IPS DF 6.9 (cell line): ENCODE measurements around the gene ATP11A.
"Not testable (repeated sequence)": the region's sequence is repeated elsewhere in the genome, so short reads cannot be mapped to it uniquely, and the experiment has no call there.

Source experiments
- DNase-seq: peaks from one replicate; pipeline ENCODE4 v3.0.0-alpha.2; 2013; ENCODE audit warnings: low read depth, low spot score
- H3K27ac ChIP-seq: one replicate; pipeline ENCODE4 v1.5.1; 2013; ENCODE audit warnings: low read length, control low read depth
- H3K27me3 ChIP-seq: 2 replicates; pipeline ENCODE4 v1.6.1; 2013; ENCODE audit warnings: mild to moderate bottlenecking, low read length; ENCODE audit not compliant: control insufficient read depth, insufficient read depth
- H3K36me3 ChIP-seq: 2 replicates; pipeline ENCODE4 v1.6.1; 2013; ENCODE audit warnings: low read length; ENCODE audit not compliant: control insufficient read depth, insufficient read depth
- H3K4me1 ChIP-seq: 2 replicates; pipeline ENCODE4 v1.6.1; 2013; ENCODE audit warnings: low read length; ENCODE audit not compliant: control insufficient read depth, insufficient read depth
- H3K4me3 ChIP-seq: 2 replicates; pipeline ENCODE4 v1.5.1; 2013; ENCODE audit warnings: mild to moderate bottlenecking, low read length
- H3K9me3 ChIP-seq: 2 replicates; pipeline ENCODE4 v1.6.1; 2013; ENCODE audit warnings: low read length, inconsistent platforms; ENCODE audit not compliant: control insufficient read depth, insufficient read depth
- WGBS: extraction: QIAGEN DNeasy Blood & Tissue Kit; methylation state at CpG from one replicate; pipeline ENCODE4 v1.1.7; 2013; ENCODE audit warnings: mixed read lengths, missing lambda C conversion rate; ENCODE audit not compliant: insufficient read length, insufficient coverage; 5-methylcytosine and 5-hydroxymethylcytosine counted together

The ATP11A gene

DNA sequence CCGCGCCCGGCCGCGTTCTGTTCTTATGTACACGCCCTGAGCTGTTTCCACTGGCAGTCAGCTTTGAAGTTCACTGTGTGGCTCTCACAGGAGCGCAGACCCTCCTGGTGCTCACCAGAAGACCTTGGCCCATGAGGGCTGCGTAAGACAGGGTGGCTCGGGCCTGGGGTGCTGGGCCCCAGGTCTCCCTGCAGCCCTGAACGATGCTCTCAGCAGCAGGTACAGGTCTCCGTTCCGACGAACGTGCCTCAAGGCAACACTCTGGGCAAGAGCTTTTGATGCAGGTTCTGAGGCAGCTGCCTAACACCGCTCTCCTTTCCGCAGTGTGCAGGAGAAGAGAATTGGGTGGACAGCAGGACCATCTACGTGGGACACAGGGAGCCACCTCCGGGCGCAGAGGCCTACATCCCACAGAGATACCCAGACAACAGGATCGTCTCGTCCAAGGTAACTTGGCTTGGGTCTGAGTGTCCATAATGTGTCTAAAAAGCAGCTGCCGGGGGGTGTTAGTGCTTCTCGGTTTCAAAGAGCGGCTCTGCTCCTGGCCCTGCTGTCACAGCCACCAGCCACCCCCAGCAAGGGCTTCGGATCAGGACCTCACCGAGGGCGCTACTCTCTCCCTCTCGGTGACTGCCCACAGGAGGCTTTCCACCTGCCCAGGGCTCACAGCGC is 95.1 kb downstream of the ATP11A start:
- Histone ChIP-seq H3K27ac (no peak overlapping the region), H3K27me3 (no peaks in the 10 kb centered on the region), H3K4me3 (no peak overlapping the region), H3K36me3 (peaks cover 9% of the 10 kb centered on the region; the same call in 1 of the 2 replicates), H3K9me3 (no peaks in the 10 kb centered on the region), H3K4me1 (peaks cover 4% of the 10 kb centered on the region)
- DNase-seq = no peak
- no CpG with 5 or more reads among the region's 29 CpGs for WGBS

DNA sequence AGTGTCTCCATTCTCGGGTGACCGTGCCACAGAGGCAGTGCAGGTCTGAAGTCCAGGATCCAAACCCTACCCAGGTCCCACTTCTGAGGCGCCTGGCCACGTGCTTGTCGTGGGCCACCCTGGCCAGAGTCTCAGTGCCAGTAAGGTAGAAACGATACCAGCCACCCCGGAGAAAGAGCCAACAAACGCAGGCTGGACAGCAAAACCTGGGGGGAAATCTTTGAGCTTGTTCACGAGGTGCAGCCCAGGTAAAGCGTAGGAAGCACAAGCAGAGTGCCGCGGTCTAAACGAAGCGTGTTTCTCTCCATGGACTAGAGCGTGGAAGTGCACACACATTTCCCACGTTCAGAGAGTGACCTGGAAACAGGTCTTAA is 95.6 kb downstream of the ATP11A start:
- H3K27me3 ChIP-seq = no peaks in the 10 kb centered on the region
- no peak overlapping the region for H3K27ac ChIP-seq
- H3K4me3 ChIP-seq = no peak overlapping the region
- no peaks in the 10 kb centered on the region for H3K9me3 ChIP-seq
- DNase-seq = no peak
- H3K4me1 ChIP-seq = peaks cover 1% of the 10 kb centered on the region; the same call in 1 of the 2 replicates
- peaks cover 9% of the 10 kb centered on the region; the same call in 1 of the 2 replicates for H3K36me3 ChIP-seq
- no CpG with 5 or more reads among the region's 16 CpGs for WGBS

DNA sequence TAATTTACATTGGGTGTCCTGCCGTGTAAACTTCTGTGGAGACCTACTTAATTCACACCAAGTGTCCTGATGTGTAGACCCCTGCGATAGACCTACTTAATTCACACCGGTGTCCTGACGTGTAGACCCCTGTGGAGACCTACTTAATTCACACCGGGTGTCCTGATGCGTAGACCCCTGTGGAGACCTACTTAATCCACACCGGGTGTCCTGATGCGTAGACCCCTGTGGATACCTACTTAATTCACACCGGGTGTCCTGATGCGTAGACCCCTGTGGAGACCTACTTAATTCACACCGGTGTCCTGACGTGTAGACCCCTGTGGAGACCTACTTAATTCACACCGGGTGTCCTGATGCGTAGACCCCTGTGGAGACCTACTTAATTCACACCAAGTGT is 97.0 kb downstream of the ATP11A start:
- WGBS = no CpG with 5 or more reads among the region's 14 CpGs
- H3K4me1 ChIP-seq, H3K27me3 ChIP-seq, H3K36me3 ChIP-seq, DNase-seq, H3K27ac ChIP-seq, H3K9me3 ChIP-seq, H3K4me3 ChIP-seq: not testable (repeated sequence)

DNA sequence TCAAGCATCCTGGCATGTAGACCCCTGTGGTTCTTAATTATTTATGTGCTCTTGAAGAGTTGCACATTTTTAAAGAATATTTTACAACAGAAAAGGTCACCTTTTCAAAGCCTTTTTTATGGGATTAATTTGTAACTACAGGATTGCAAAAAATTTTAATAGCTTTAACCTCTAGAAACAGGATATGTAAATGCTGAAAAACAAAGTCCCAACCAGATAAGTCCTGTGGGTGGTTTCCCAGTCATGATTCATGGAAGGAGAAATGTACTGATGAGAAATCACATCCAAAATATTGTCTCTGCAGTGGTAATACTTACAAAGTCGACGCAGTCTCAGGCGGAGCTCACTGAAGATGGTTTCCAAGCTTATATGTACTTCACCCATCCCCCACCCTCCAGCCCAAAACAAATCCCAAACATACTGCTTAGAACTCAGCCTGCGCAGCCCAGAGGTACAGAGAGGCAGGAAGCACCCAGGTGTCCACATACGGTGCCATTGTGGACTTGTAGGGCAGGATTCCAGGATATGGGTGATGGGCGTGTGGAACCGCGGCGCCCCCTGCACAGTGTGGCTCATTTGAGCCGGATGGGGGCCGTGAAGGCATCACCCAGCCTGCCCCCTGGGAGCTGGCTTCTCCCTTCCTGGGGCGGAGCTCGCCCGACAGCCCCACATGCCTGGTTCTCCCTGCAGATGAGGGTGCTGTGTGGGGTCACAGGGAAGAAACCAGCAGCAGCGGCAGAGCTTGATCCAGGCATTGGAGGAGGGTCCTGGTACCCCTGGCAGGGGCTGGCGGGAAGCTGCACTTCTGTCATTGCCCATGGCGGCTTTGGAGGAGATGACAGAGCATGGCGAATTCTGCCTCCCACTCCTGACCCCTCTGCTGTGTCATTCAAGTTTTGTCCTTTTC is 101.2 kb downstream of the ATP11A start:
- DNase-seq = no peak
- no peaks in the 10 kb centered on the region for H3K9me3 ChIP-seq
- WGBS = no CpG with 5 or more reads among the region's 18 CpGs
- H3K27me3 ChIP-seq = no peaks in the 10 kb centered on the region
- H3K27ac ChIP-seq = no peak overlapping the region
- H3K36me3 ChIP-seq = peaks cover 6% of the 10 kb centered on the region; the same call in 1 of the 2 replicates
- H3K4me3 ChIP-seq = no peak overlapping the region
- peaks cover 3% of the 10 kb centered on the region for H3K4me1 ChIP-seq

DNA sequence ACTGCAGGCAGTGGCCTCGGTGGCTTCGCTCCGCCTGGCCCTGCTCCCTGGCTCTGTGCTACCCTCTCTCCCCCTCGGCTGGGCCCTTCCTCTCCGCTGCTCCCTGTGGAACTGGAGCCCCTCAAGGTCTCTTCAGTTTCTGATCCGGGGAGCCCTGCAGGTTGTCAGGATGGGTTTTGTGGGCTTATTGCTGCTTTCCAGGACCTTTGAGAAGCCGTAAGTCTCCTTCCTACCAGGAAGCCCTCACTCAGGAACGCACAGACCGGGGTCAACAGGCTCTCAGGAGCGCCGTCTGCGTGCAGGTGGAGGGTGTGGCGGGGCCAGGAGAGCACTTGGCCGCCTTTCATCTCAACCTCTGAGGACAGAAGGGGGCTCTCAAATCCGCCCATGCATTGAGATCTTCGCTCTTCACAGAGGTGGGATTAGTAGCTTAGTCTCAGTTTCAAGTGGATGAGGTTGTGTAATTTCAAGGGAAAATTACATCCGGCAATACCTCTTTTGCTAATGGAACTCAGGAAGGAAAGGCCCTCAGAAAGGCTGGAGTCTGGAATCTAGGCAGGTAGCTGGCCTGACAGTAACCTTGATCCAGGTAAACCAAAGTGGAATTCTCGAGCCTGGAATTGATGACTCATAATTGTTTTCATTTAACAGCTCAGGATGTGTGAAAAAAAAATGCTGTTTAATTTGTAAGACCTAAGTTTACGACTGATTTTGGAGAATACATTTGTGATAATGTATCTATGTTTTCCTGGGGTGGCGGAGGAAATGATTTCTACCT is 102.0 kb downstream of the ATP11A start:
- H3K9me3 ChIP-seq = no peaks in the 10 kb centered on the region

DNA sequence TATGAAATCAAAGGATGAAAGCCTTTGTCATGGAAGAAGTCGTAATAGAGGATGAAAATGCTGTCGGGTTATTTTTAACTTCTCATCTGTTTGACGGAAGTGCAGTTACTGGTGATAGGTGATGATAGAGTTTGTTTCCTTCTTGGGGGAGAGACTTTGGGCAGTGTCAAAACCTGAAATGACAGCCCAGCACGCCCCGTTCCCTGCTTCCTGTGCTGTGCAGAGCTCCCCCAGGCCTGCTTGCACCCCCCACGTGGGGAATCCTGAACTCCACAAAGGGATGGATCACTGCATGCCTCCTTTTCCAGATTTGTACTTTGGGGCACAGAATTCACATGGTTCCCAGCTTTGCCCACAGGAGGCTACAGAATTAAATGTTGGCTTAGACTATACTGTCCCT is 102.7 kb downstream of the ATP11A start:
- WGBS = no CpG with 5 or more reads among the region's 6 CpGs
- Histone ChIP-seq H3K4me3 (no peak overlapping the region), H3K27me3 (no peaks in the 10 kb centered on the region), H3K9me3 (no peaks in the 10 kb centered on the region), H3K4me1 (peaks cover 3% of the 10 kb centered on the region), H3K36me3 (peaks cover 4% of the 10 kb centered on the region; the same call in 1 of the 2 replicates), H3K27ac (no peak overlapping the region)
- DNase-seq = no peak

More for the DNA sequence above, 102.0 kb downstream of the ATP11A start:
- Histone ChIP-seq H3K27ac (no peak overlapping the region), H3K27me3 (no peaks in the 10 kb centered on the region), H3K4me1 (peaks cover 3% of the 10 kb centered on the region), H3K4me3 (no peak overlapping the region), H3K36me3 (peaks cover 4% of the 10 kb centered on the region; the same call in 1 of the 2 replicates)
- DNase-seq = no peak
- no CpG with 5 or more reads among the region's 20 CpGs for WGBS

DNA sequence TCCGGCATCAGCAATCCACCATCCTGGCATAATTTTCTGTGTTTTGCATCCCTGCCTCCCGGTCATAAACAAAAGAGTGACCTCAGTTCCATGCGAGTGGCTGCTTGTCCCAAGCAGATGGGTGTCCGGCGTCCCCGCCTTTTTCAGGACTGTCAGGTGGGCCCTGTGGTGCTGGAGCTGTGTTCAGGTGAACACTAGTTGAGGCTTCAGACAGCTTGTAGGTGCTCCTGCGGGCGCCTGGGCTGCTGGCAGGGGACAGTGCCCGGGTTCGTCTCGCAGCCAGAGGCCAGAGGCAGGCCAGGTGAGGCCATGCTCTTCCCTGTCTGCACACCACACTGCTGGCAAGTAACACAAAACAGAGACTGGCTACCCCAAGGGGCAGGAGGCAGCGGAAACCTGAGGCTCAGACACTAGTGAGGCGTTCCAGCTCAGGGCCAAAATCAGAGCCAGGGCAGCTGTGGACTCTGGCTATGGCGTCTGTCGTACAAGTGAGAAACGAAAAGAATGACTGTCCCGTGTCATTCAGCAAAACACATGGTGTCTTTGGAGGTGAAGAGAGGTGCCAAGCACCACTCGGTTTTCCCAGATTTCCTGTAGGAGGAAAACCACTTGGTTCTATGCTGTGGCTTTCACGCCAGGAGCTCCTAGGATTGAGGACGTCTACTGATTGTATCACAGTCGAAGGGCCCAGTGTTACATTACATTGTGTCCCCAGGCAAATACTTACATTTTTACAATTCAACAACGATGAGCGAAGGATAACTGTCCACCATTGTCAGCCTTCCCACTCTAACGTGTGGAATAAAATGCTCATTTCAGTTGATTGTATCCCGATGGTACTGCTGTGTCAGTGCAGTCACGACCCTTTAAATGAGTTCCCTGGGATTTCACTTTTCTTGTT is 104.0 kb downstream of the ATP11A start:
- H3K4me1 ChIP-seq = peaks cover 3% of the 10 kb centered on the region
- no peaks in the 10 kb centered on the region for H3K27me3 ChIP-seq
- no peak overlapping the region for H3K4me3 ChIP-seq
- H3K9me3 ChIP-seq = no peaks in the 10 kb centered on the region
- peaks cover 4% of the 10 kb centered on the region for H3K36me3 ChIP-seq
- H3K27ac ChIP-seq = no peak overlapping the region
- no CpG with 5 or more reads among the region's 26 CpGs for WGBS
- no peak for DNase-seq

DNA sequence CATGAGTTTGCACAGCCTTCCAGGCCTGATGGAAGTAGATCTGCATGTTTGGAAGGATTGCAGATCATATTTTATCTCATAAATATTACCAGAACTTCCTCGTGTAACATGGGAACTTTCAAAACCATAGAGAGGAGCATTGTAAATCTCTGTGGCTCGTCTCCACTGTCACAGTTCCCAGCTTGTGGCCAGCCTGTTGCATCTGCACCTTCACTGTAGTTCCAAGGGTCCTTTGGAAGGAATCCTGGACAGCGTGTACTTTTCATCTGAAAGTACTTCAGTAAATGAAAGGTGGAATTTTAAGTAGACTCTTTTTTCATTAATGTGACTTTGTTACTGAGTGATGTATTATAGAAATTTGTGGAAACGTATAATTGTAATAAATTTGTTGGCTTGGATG is 105.4 kb downstream of the ATP11A start:
- no peaks in the 10 kb centered on the region; the same call in 1 of the 2 replicates for H3K36me3 ChIP-seq
- no peak overlapping the region for H3K27ac ChIP-seq
- no peaks in the 10 kb centered on the region for H3K9me3 ChIP-seq
- WGBS = 100% methylated on average over 1 of the region's 4 CpGs
- H3K4me3 ChIP-seq = no peak overlapping the region
- H3K4me1 ChIP-seq = peaks cover 3% of the 10 kb centered on the region
- no peak for DNase-seq
- H3K27me3 ChIP-seq = no peaks in the 10 kb centered on the region

DNA sequence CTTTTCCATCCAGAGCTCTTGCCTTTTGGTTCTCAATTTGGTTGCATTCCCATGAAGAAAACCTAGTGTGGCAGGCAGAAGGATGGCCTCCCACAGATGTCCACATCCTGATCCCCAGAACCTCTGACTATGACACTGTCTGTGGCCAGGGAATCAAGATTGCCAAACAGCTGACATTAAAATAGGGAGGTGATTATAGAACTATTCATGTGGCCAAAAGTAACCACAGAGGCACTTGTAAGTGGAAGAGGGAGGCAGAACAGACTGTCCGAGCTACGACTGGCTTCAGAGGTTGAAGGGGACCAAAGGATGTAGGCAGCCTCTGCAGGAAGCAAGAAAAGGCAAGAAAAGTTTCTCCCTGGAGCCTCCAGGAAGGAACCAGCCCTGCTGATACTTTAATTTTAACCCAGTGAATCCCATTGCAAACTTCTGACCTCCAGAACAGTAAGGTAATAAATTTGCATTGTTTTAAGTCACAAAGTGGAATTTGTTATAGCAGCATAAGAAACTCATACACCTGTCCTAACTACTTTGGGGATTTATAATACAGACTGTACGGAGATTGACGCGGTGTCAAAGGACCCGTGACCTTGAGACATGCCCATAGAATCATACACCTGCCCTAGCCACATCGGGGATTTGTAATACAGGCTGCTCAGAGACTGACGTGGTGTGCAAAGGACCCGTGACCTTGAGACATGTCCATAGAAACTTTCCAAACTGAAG is 106.5 kb downstream of the ATP11A start:
- no peak overlapping the region for H3K27ac ChIP-seq
- DNase-seq = no peak
- no CpG with 5 or more reads among the region's 9 CpGs for WGBS
- no peak overlapping the region for H3K4me3 ChIP-seq
- no peaks in the 10 kb centered on the region; the same call in 1 of the 2 replicates for H3K4me1 ChIP-seq
- H3K36me3 ChIP-seq = no peaks in the 10 kb centered on the region; the same call in 1 of the 2 replicates
- no peaks in the 10 kb centered on the region for H3K27me3 ChIP-seq
- H3K9me3 ChIP-seq = no peaks in the 10 kb centered on the region
